GM12878 (cell line): ENCODE data around the gene LDHAL6B. TPM values are rescaled to one million over a fixed set of nuclear protein-coding genes. Genes with fewer than 3 reads are reported as not detected.

Experiments
- ATAC-seq: fragments of 200-7000 bp; cut with Tn5 transposase; 3 replicates; pipeline ENCODE4 v1.9.1; 2020; ENCODE audit warnings: mild to moderate bottlenecking, moderate library complexity
- BruUV-seq: library from RNA; stranded (reverse); fragments of 400-500 nt; replicated peaks from 2 replicates; lab custom pipeline; 2021; lab: Mats Ljungman, UMichigan
- CTCF ChIA-PET: fragments of 300-600 bp; sonication (Branson Sonifier 250); formaldehyde crosslinking; extraction: SDS; loops from one replicate; lab custom pipeline; 2021; ENCODE audit warnings: inconsistent platforms; lab: Yijun Ruan, JAX
- POLR2A ChIA-PET: fragments of 350-600 bp; formaldehyde crosslinking; extraction: SDS; loops from one replicate; lab custom pipeline; 2021; ENCODE audit warnings: inconsistent platforms; lab: Charles Lee
- RAD21 ChIA-PET: fragments of 300-600 bp; sonication (Branson Sonifier 250); formaldehyde crosslinking; loops from one replicate; lab custom pipeline; 2023; ENCODE audit warnings: antibody characterized with exemption; ENCODE audit not compliant: unreplicated experiment; lab: Charles Lee
- SMC1A ChIA-PET: fragments of 300-600 bp; sonication (Branson Sonifier 250); formaldehyde crosslinking; loops from one replicate; lab custom pipeline; 2023; ENCODE audit not compliant: unreplicated experiment, uncharacterized antibody; lab: Charles Lee
- DNase-seq: peaks from one replicate; pipeline ENCODE4 v3.0.0-alpha.2; 2011; ENCODE audit warnings: low read depth, low spot score
- FAIRE-seq: peaks from 3 replicates; lab custom pipeline; 2011; peaks lifted over from hg19 to GRCh38; lab: Jason Lieb, UNC
- H2AFZ ChIP-seq: 2 replicates; pipeline ENCODE4 v1.6.0; 2011; ENCODE audit warnings: low read depth, low read length, control low read depth; ENCODE audit not compliant: control insufficient read depth
- H3K27ac ChIP-seq: 2 replicates; pipeline ENCODE4 v1.5.1; 2011; ENCODE audit warnings: control low read depth; ENCODE audit not compliant: control insufficient read depth, insufficient read depth
- H3K27me3 ChIP-seq, 2 experiments: replicated peaks in 1 of 2; 2 replicates each; pipeline versions ENCODE4 v1.6.0 to v1.6.1; 2011; ENCODE audit warnings: low read length in 1 of 2; ENCODE audit not compliant: control insufficient read depth in 2 of 2, insufficient read depth in 2 of 2
- H3K36me3 ChIP-seq, 2 experiments: 2 replicates each; pipeline ENCODE4 v1.5.1; 2011; ENCODE audit warnings: low read length in 1 of 2; ENCODE audit not compliant: control insufficient read depth in 2 of 2, insufficient read depth in 2 of 2
- H3K4me1 ChIP-seq: 2 replicates; pipeline ENCODE4 v1.6.1; 2011; ENCODE audit warnings: mild to moderate bottlenecking, low read length, moderate library complexity, mixed read lengths; ENCODE audit not compliant: control insufficient read depth, insufficient read depth
- H3K4me2 ChIP-seq: 2 replicates; pipeline ENCODE4 v1.6.0; 2011; ENCODE audit warnings: control low read depth; ENCODE audit not compliant: control insufficient read depth, insufficient read depth
- H3K4me3 ChIP-seq: fragments of 200-600 bp; sonication (generic); 2 replicates; pipeline ENCODE4 v1.5.1; 2016
- H3K79me2 ChIP-seq: 2 replicates; pipeline ENCODE4 v1.6.0; 2011; ENCODE audit warnings: low read length; ENCODE audit not compliant: control insufficient read depth, insufficient read depth
- H3K9ac ChIP-seq: 2 replicates; pipeline ENCODE4 v1.8.0; 2011; ENCODE audit warnings: low read length, control low read depth, mixed read lengths; ENCODE audit not compliant: control insufficient read depth, insufficient read depth
- H3K9me3 ChIP-seq: replicated peaks from 3 replicates; pipeline ENCODE4 v1.5.1; 2011; ENCODE audit warnings: mild to moderate bottlenecking, low read length; ENCODE audit not compliant: control insufficient read depth, insufficient read depth
- H4K20me1 ChIP-seq: 2 replicates; pipeline ENCODE4 v1.6.0; 2011; ENCODE audit not compliant: control insufficient read depth, insufficient read depth
- CBX3 ChIP-seq: fragments of 200-600 bp; sonication (generic); IDR thresholded peaks from 2 replicates; pipeline ENCODE4 v1.6.1; 2016; ENCODE audit warnings: low read depth, borderline replicate concordance
- CHD4 ChIP-seq: fragments of 200-600 bp; sonication (generic); IDR thresholded peaks from 2 replicates; pipeline ENCODE4 v1.6.1; 2016; ENCODE audit warnings: mild to moderate bottlenecking
- E2F4 ChIP-seq: IDR thresholded peaks from 2 replicates; pipeline ENCODE4 v1.6.1; 2012; ENCODE audit warnings: low read depth, low read length, improper control_type of control experiment
- EED ChIP-seq: sonication (generic); IDR thresholded peaks from 2 replicates; pipeline ENCODE4 v1.6.1; 2016; ENCODE audit warnings: antibody characterized with exemption, low read depth
- FOXM1 ChIP-seq: IDR thresholded peaks from 2 replicates; pipeline ENCODE4 v1.6.1; 2012; ENCODE audit warnings: low read depth, mild to moderate bottlenecking, inconsistent platforms, low read length, moderate library complexity
- KDM1A ChIP-seq: fragments of 200-600 bp; sonication (generic); IDR thresholded peaks from 2 replicates; pipeline ENCODE4 v1.6.1; 2016; ENCODE audit warnings: borderline replicate concordance
- MTA3 ChIP-seq: IDR thresholded peaks from 2 replicates; pipeline ENCODE4 v1.6.1; 2012; ENCODE audit warnings: low read length, inconsistent platforms, borderline replicate concordance
- NFIC ChIP-seq: IDR thresholded peaks from 2 replicates; pipeline ENCODE4 v1.6.1; 2012; ENCODE audit warnings: low read depth, mild to moderate bottlenecking, inconsistent platforms, low read length, moderate library complexity
- NFYB ChIP-seq: IDR thresholded peaks from 2 replicates; pipeline ENCODE4 v1.6.1; 2011; ENCODE audit warnings: low read depth, mild to moderate bottlenecking, low read length, improper control_type of control experiment, moderate library complexity; ENCODE audit not compliant: insufficient read depth
- POU2F2 ChIP-seq: IDR thresholded peaks from 3 replicates; pipeline ENCODE4 v1.6.1; 2011; ENCODE audit warnings: low read depth, mild to moderate bottlenecking, low read length, borderline replicate concordance
- SMAD1 ChIP-seq: fragments of 450-650 bp; IDR thresholded peaks from 2 replicates; pipeline ENCODE4 v1.6.1; 2018; ENCODE audit warnings: mild to moderate bottlenecking, low read depth; ENCODE audit not compliant: partially characterized antibody
- TCF12 ChIP-seq: IDR thresholded peaks from 2 replicates; pipeline ENCODE4 v1.6.1; 2011; ENCODE audit warnings: low read depth, mild to moderate bottlenecking, low read length
- WRNIP1 ChIP-seq: IDR thresholded peaks from 2 replicates; pipeline ENCODE4 v1.6.1; 2011; ENCODE audit warnings: low read depth, low read length, improper control_type of control experiment, borderline replicate concordance
- ZNF274 ChIP-seq: IDR thresholded peaks from one replicate; pipeline ENCODE4 v1.8.0; 2011; ENCODE audit not compliant: insufficient read length, insufficient read depth
- ZNF384 ChIP-seq: IDR thresholded peaks from 2 replicates; pipeline ENCODE4 v1.6.1; 2012; ENCODE audit warnings: low read depth, mild to moderate bottlenecking, low read length, improper control_type of control experiment, borderline replicate concordance
- ZZZ3 ChIP-seq: IDR thresholded peaks from 2 replicates; pipeline ENCODE4 v1.6.1; 2011; ENCODE audit warnings: low read depth; ENCODE audit not compliant: control insufficient read depth, insufficient read length
- WGBS: methylation state at CpG from one replicate; pipeline ENCODE4 v1.1.6; 2016; ENCODE audit warnings: low lambda C conversion rate; ENCODE audit not compliant: insufficient replicate concordance, insufficient coverage; ENCODE audit errors: missing lambda C conversion rate; 5-methylcytosine and 5-hydroxymethylcytosine counted together
- in situ Hi-C: fragments of 300-500 bp; cut with MboI; formaldehyde crosslinking; loops from 9 replicates; pipeline ENCODE4 v1.14.3; 2018; ENCODE audit warnings: mixed read lengths
- intact Hi-C: fragments of 100-400 bp; cut with micrococcal nuclease; formaldehyde crosslinking; loops from one replicate; pipeline ENCODE4 v1.14.2; 2022; ENCODE audit not compliant: unreplicated experiment
- polyA plus RNA-seq, 11 experiments: library from polyadenylated mRNA; depleted of rRNA in 4 of 11; unstranded in 6 of 11; stranded (reverse) in 5 of 11; fragments of >200 nt; fragmentation: Nextera tagmentation in 4 of 11; fragmentation: Illumina TruSeq in 1 of 11; extraction: Ambion mirVana in 4 of 11; extraction: Trizol in 1 of 11; gene quantifications; 1 replicate in 1 of 11; 2 replicates in 10 of 11; pipeline versions ENCODE4 v1.2.1 to v1.2.3, GENCODE V29; 2011 to 2016; ENCODE audit warnings: inconsistent platforms in 2 of 11, missing spikeins in 2 of 11, low read depth in 1 of 11
- total RNA-seq, 4 experiments: library from RNA; depleted of rRNA in 3 of 4; stranded (reverse); fragments of >200 nt in 3 of 4; fragmentation: Illumina TruSeq in 1 of 4; extraction: Trizol in 1 of 4; gene quantifications; 2 replicates each; pipeline versions ENCODE4 v1.2.1 to v1.2.3, GENCODE V29; 2013 to 2021
- TF ChIP-seq, protein P1 (sequence below): fragments of 450-650 bp; IDR thresholded peaks from 2 replicates; pipeline ENCODE4 v1.6.1; 2018; ENCODE audit warnings: mild to moderate bottlenecking, low read depth, moderate library complexity; ENCODE audit not compliant: partially characterized antibody

LDHAL6B gene
- total and polyA plus RNA-seq, 10 of the 15 experiments (the other 5 are each of a cell fraction or from before 2014, with no cell fraction given): 0.33 to 0.66 TPM; not detected in 8

DNA sequence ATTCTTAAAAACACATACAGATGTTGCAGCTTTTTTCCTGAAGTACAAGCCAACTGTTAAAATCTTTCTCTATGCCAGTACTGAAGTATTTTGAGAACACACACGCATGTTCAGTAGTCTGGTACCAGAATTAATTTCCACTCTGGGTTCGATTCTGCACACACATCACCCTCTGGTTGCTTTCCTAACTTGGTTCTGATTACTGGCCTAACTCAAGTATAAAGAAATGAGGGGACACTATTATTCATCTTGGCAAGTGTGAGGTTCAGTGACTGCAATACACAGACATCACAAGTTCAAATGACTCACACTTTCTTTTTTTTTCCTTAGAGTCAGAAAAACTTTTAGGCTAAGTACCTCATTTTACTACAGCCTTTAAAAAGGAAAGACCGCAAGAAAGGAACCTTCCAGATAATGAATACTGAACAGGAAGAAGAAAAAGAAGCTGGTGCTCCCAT is 37.4 kb upstream of the LDHAL6B start (continued):
- no peak for TF ChIP-seq NFIC

DNA sequence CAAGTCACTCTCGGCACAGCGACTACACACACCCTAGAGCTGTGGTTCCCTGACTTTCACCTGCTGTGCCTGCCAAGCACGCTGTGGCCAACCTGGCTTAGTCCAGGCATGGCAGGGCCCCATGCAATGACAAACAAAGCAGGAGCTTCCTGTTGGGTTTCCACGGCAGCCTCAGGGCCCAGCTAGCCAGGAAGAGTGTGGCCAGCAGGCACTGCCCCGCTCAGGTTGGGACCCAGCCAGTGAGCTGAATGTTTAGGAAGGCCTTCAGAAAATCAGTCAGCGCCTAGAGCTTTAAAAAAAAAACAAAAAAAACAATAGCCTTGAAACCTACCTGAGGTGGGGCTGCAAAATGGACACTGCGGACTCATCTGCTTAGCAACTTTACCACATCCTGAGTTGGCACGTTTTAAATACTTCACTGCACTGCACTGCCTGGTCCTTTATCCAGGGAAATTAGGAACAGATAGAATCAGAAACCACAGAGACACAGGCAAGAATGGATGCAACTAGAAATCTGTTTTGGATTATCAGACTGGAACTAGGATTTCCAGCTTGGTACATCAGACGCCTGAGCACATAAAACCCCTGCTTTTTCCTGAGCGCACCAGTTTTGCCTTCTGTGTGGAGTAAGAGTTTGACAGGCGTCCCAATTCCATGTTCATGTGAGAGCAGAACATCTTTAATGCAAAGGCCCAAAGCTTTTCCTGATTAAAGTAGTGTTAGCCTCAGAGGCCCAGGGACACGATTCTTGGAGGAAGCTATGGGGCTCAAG is 36.2 kb upstream of the LDHAL6B start:
- Histone ChIP-seq H3K4me1 (peaks cover 3% of the 10 kb centered on the region; the same call in 1 of the 2 replicates), H3K9me3 (no peaks in the 10 kb centered on the region), H3K27ac (no peak overlapping the region), H3K4me3 (no peak overlapping the region), H3K27me3 (no peaks in the 10 kb centered on the region), H3K9ac (no peak overlapping the region), H3K4me2 (no peak overlapping the region), H4K20me1 (no peaks in the 10 kb centered on the region), H3K79me2 (no peaks in the 10 kb centered on the region), H2AFZ (no peak overlapping the region), H3K36me3 (peaks cover 14 to 44% of the 10 kb centered on the region in 2 experiments)
- DNase-seq (no peak), FAIRE-seq (no peak), ATAC-seq (no peak)
- ChIA-PET RAD21 (interaction anchor here (0.8 kb wide), 1 partner anchor 75 kb away, joined by 3 read pairs; no protein-coding TSS in a partner anchor), CTCF (interaction anchor here (1.3 to 3.2 kb wide), 4 partner anchors 9 to 358 kb away, joined by 4 to 10 read pairs (median 4); no protein-coding TSS in a partner anchor), SMC1A (interaction anchor here (0.8 to 1.5 kb wide), 3 partner anchors 9 to 334 kb away, joined by 3 read pairs; no protein-coding TSS in a partner anchor), POLR2A (no interaction called here)
- BruUV-seq: no TSS peak
- in situ Hi-C loops (no loop called here), intact Hi-C loops (no loop called here)
- 88% methylated on average over 12 of the region's 12 CpGs for WGBS
- TF ChIP-seq CBX3 (no peak), EED (no peak), CHD4 (no peak), ZZZ3 (no peak), POU2F2 (no peak), TCF12 (no peak), FOXM1 (no peak), ZNF384 (no peak), KDM1A (no peak), SMAD1 (no peak), E2F4 (no peak), MTA3 (no peak), NFYB (no peak), WRNIP1 (no peak), ZNF274 (no peak)
- TF ChIP-seq, protein P1, sequence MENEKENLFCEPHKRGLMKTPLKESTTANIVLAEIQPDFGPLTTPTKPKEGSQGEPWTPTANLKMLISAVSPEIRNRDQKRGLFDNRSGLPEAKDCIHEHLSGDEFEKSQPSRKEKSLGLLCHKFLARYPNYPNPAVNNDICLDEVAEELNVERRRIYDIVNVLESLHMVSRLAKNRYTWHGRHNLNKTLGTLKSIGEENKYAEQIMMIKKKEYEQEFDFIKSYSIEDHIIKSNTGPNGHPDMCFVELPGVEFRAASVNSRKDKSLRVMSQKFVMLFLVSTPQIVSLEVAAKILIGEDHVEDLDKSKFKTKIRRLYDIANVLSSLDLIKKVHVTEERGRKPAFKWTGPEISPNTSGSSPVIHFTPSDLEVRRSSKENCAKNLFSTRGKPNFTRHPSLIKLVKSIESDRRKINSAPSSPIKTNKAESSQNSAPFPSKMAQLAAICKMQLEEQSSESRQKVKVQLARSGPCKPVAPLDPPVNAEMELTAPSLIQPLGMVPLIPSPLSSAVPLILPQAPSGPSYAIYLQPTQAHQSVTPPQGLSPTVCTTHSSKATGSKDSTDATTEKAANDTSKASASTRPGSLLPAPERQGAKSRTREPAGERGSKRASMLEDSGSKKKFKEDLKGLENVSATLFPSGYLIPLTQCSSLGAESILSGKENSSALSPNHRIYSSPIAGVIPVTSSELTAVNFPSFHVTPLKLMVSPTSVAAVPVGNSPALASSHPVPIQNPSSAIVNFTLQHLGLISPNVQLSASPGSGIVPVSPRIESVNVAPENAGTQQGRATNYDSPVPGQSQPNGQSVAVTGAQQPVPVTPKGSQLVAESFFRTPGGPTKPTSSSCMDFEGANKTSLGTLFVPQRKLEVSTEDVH: no peak
